Measurements from ENCODE around the gene SPEM2.

GRCh38 chr17:7439462-7440112 is 14.2 kb downstream of the SPEM2 start, which contains the start of gene FGF11:
- TF ChIP-seq YY1 (IDR thresholded peaks at IDR 0.05; ENCODE audit: insufficient read depth, insufficient read length) (no peak), ZNF274 (IDR thresholded peaks at IDR 0.05; ENCODE audit: low read depth, low read length) (no peak)
